Neural cell (in vitro differentiated cells): ENCODE measurements around the gene RARS1. TPM values are rescaled to one million over a fixed set of nuclear protein-coding genes. Genes with fewer than 3 reads are reported as not detected.

ENCODE experiments used
- H2AFZ ChIP-seq: fragments of 200-600, 300-800 bp; sonication (generic), shearing (Covaris generic); 2 replicates; pipeline ENCODE4 v1.6.0; 2014; ENCODE audit warnings: low read depth, mild to moderate bottlenecking, antibody characterized with exemption, low read length, moderate library complexity
- H3F3A ChIP-seq: fragments of 200-600 bp; shearing (Covaris generic); 2 replicates; pipeline ENCODE4 v1.6.1; 2016; ENCODE audit warnings: mild to moderate bottlenecking, moderate library complexity, mixed read lengths, antibody characterized with exemption, low read length; ENCODE audit not compliant: insufficient read depth, poor library complexity, severe bottlenecking
- H3K27ac ChIP-seq: fragments of 200-600, 300-800 bp; sonication (generic), shearing (Covaris generic); 2 replicates; pipeline ENCODE4 v1.5.1; 2014; ENCODE audit warnings: mild to moderate bottlenecking, low read length, moderate library complexity
- H3K27me3 ChIP-seq: fragments of 300-800, 200-600 bp; sonication (generic), shearing (Covaris generic); 2 replicates; pipeline ENCODE4 v1.6.0; 2014; ENCODE audit warnings: mild to moderate bottlenecking, low read depth, low read length, moderate library complexity; ENCODE audit not compliant: insufficient read depth
- H3K36me3 ChIP-seq: fragments of 300-800, 200-600 bp; sonication (generic), shearing (Covaris generic); 2 replicates; pipeline ENCODE4 v1.5.1; 2014; ENCODE audit warnings: mild to moderate bottlenecking, antibody characterized with exemption, low read length, moderate library complexity; ENCODE audit not compliant: insufficient read depth
- H3K4me2 ChIP-seq: fragments of 300-800, 200-600 bp; sonication (generic), shearing (Covaris generic); 2 replicates; pipeline ENCODE4 v1.6.0; 2014; ENCODE audit warnings: mild to moderate bottlenecking, low read length
- H3K4me3 ChIP-seq: fragments of 300-800, 200-600 bp; sonication (generic), shearing (Covaris generic); 2 replicates; pipeline ENCODE4 v1.5.1; 2014; ENCODE audit warnings: mild to moderate bottlenecking, low read length, moderate library complexity
- H3K79me2 ChIP-seq: fragments of 200-600 bp; shearing (Covaris generic); replicated peaks from 2 replicates; pipeline ENCODE4 v1.6.0; 2014; ENCODE audit warnings: mild to moderate bottlenecking, low read length, moderate library complexity; ENCODE audit not compliant: insufficient read depth
- H3K9ac ChIP-seq: fragments of 300-800, 200-600 bp; sonication (generic), shearing (Covaris generic); 2 replicates; pipeline ENCODE4 v1.6.1; 2016; ENCODE audit warnings: mild to moderate bottlenecking, low read length, mixed read lengths
- H3K9me2 ChIP-seq: fragments of 200-600 bp; shearing (Covaris generic); 2 replicates; pipeline ENCODE4 v1.6.1; 2016; ENCODE audit warnings: mild to moderate bottlenecking, low read length, mixed read lengths; ENCODE audit not compliant: insufficient read depth
- H3K9me3 ChIP-seq: fragments of 200-600, 300-800 bp; sonication (generic), shearing (Covaris generic); 2 replicates; pipeline ENCODE4 v1.6.1; 2016; ENCODE audit warnings: mild to moderate bottlenecking, mixed run types, low read length, moderate library complexity, mixed read lengths
- H4K20me1 ChIP-seq: fragments of 200-600 bp; shearing (Covaris generic); 2 replicates; pipeline ENCODE4 v1.6.1; 2016; ENCODE audit warnings: mild to moderate bottlenecking, mixed run types; ENCODE audit not compliant: insufficient read depth
- CTCF ChIP-seq: fragments of 450-650 bp; IDR thresholded peaks from 2 replicates; pipeline ENCODE4 v1.5.1; 2014; ENCODE audit warnings: antibody characterized with exemption, mild to moderate bottlenecking, moderate library complexity; ENCODE audit not compliant: poor library complexity, severe bottlenecking
- EP300 ChIP-seq: fragments of 450-650 bp; conservative IDR thresholded peaks from 2 replicates; pipeline ENCODE4 v1.6.1; 2014; ENCODE audit warnings: antibody characterized with exemption, mild to moderate bottlenecking, moderate library complexity; ENCODE audit not compliant: poor library complexity, severe bottlenecking
- EZH2 ChIP-seq: fragments of 200-600, 300-800 bp; shearing (Covaris generic), sonication (generic); IDR thresholded peaks from 2 replicates; pipeline ENCODE4 v1.6.1; 2014; ENCODE audit warnings: antibody characterized with exemption, low read length, borderline replicate concordance, mild to moderate bottlenecking; ENCODE audit not compliant: insufficient read depth, poor library complexity, severe bottlenecking
- MXI1 ChIP-seq: fragments of 450-650 bp; conservative IDR thresholded peaks from 2 replicates; pipeline ENCODE4 v1.6.1; 2014; ENCODE audit warnings: antibody characterized with exemption, mild to moderate bottlenecking; ENCODE audit not compliant: poor library complexity, severe bottlenecking
- POLR2AphosphoS5 ChIP-seq: IDR thresholded peaks from 2 replicates; pipeline ENCODE4 v1.6.1; 2012
- RAD21 ChIP-seq: fragments of 450-650 bp; conservative IDR thresholded peaks from 2 replicates; pipeline ENCODE4 v1.6.1; 2014; ENCODE audit warnings: antibody characterized with exemption, mild to moderate bottlenecking, moderate library complexity
- REST ChIP-seq: IDR thresholded peaks from 2 replicates; pipeline ENCODE4 v1.6.1; 2012; ENCODE audit warnings: borderline replicate concordance
- SMC3 ChIP-seq: fragments of 450-650 bp; conservative IDR thresholded peaks from 2 replicates; pipeline ENCODE4 v1.6.1; 2014; ENCODE audit warnings: antibody characterized with exemption, mild to moderate bottlenecking, moderate library complexity; ENCODE audit not compliant: poor library complexity
- TAF1 ChIP-seq: IDR thresholded peaks from 2 replicates; pipeline ENCODE4 v1.6.1; 2012; ENCODE audit warnings: low read depth
- polyA plus RNA-seq: library from polyadenylated mRNA; depleted of rRNA; stranded (reverse); fragments of >200 nt; gene quantifications from 2 replicates; pipeline ENCODE4 v1.2.3, GENCODE V29; 2014

The RARS1 gene
- polyA plus RNA-seq, 1 donor from 2014 or later, result 140 TPM

- H3K4me3 ChIP-seq, result no peak overlapping the region
- peaks cover 11% of the 10 kb centered on the region for H3K36me3 ChIP-seq
- H3F3A ChIP-seq, result no peaks in the 10 kb centered on the region
- TF ChIP-seq EP300 (no peak), RAD21 (no peak), SMC3 (no peak), TAF1 (no peak), CTCF (no peak), MXI1 (no peak), REST (no peak), POLR2AphosphoS5 (no peak), EZH2 (no peak)
- no peaks in the 10 kb centered on the region for H3K9me3 ChIP-seq
- no peaks in the 10 kb centered on the region for H3K27me3 ChIP-seq
- H2AFZ ChIP-seq, result no peak overlapping the region
- no peak overlapping the region for H3K27ac ChIP-seq
- H3K9me2 ChIP-seq, result no peaks in the 10 kb centered on the region
- peaks cover 11% of the 10 kb centered on the region for H3K79me2 ChIP-seq
- H3K9ac ChIP-seq, result no peak overlapping the region
- no peaks in the 10 kb centered on the region for H4K20me1 ChIP-seq
- no peak overlapping the region for H3K4me2 ChIP-seq
These were observed 63.3 kb downstream of the RARS1 start for GRCh38 chr5:168549554-168549953.

- Histone ChIP-seq H3K9me2 (no peaks in the 10 kb centered on the region), H4K20me1 (no peaks in the 10 kb centered on the region), H3K79me2 (peaks cover 11% of the 10 kb centered on the region), H3K9me3 (no peaks in the 10 kb centered on the region), H3K4me3 (no peak overlapping the region), H3K36me3 (peaks cover 11% of the 10 kb centered on the region), H3K9ac (no peak overlapping the region), H3F3A (no peaks in the 10 kb centered on the region), H3K4me2 (no peak overlapping the region), H3K27me3 (no peaks in the 10 kb centered on the region), H3K27ac (no peak overlapping the region), H2AFZ (no peak overlapping the region)
- TF ChIP-seq POLR2AphosphoS5 (no peak), REST (no peak), EP300 (no peak), TAF1 (no peak), RAD21 (no peak), SMC3 (no peak), EZH2 (no peak), CTCF (no peak), MXI1 (no peak)
These were observed 64.4 kb downstream of the RARS1 start for GRCh38 chr5:168550656-168551055.
